H9 (cell line): ENCODE data around the gene TRAF7. TPM values are rescaled to one million over a fixed set of nuclear protein-coding genes. Genes with fewer than 3 reads are reported as not detected.
A peak's percentile ranks its signal among the peaks of the same experiment; 100 is the strongest.

Experiments
- DNase-seq: peaks from one replicate; pipeline ENCODE4 v3.0.0-alpha.2; 2017
- H2AFZ ChIP-seq: one replicate; pipeline ENCODE4 v1.6.1; 2013; ENCODE audit warnings: mild to moderate bottlenecking, low read length, control low read depth, moderate library complexity
- H2AK5ac ChIP-seq: 2 replicates; pipeline ENCODE4 v1.6.1; 2013; ENCODE audit warnings: low read length, control low read depth, mixed read lengths; ENCODE audit not compliant: insufficient read length
- H2BK120ac ChIP-seq: one replicate; pipeline ENCODE4 v1.6.1; 2013; ENCODE audit warnings: low read depth, mild to moderate bottlenecking, low read length, control low read depth, inconsistent platforms; ENCODE audit not compliant: poor library complexity, severe bottlenecking
- H2BK12ac ChIP-seq: 2 replicates; pipeline ENCODE4 v1.6.1; 2013; ENCODE audit warnings: low read length, control low read depth, mixed read lengths, low read depth; ENCODE audit not compliant: insufficient read length
- H2BK15ac ChIP-seq: 2 replicates; pipeline ENCODE4 v1.6.1; 2013; ENCODE audit warnings: low read depth, low read length, control low read depth
- H2BK20ac ChIP-seq: one replicate; pipeline ENCODE4 v1.6.1; 2013; ENCODE audit warnings: low read depth, mild to moderate bottlenecking, low read length, control low read depth, inconsistent platforms; ENCODE audit not compliant: poor library complexity, severe bottlenecking
- H2BK5ac ChIP-seq: 2 replicates; pipeline ENCODE4 v1.6.1; 2013; ENCODE audit warnings: low read length, control low read depth, mixed read lengths; ENCODE audit not compliant: insufficient read length
- H3K14ac ChIP-seq: 2 replicates; pipeline ENCODE4 v1.6.1; 2013; ENCODE audit warnings: low read length, control low read depth; ENCODE audit not compliant: insufficient read depth
- H3K18ac ChIP-seq: 2 replicates; pipeline ENCODE4 v1.6.1; 2013; ENCODE audit warnings: low read depth, mild to moderate bottlenecking, mixed read lengths, low read length, control low read depth; ENCODE audit not compliant: insufficient read length
- H3K23ac ChIP-seq: 2 replicates; pipeline ENCODE4 v1.6.1; 2013; ENCODE audit warnings: low read length, control low read depth, mixed read lengths, low read depth; ENCODE audit not compliant: insufficient read length
- H3K23me2 ChIP-seq: 2 replicates; pipeline ENCODE4 v1.6.1; 2013; ENCODE audit warnings: low read depth, mild to moderate bottlenecking, mixed read lengths, low read length, control low read depth; ENCODE audit not compliant: insufficient read length, poor library complexity, severe bottlenecking
- H3K27ac ChIP-seq: 2 replicates; pipeline ENCODE4 v1.5.1; 2013; ENCODE audit warnings: low read length, control low read depth, mixed read lengths, low read depth; ENCODE audit not compliant: insufficient read length
- H3K27me3 ChIP-seq: 2 replicates; pipeline ENCODE4 v1.6.1; 2013; ENCODE audit warnings: low read length, control low read depth, inconsistent platforms; ENCODE audit not compliant: insufficient read depth
- H3K4ac ChIP-seq: 2 replicates; pipeline ENCODE4 v1.6.1; 2013; ENCODE audit warnings: low read depth, mild to moderate bottlenecking, control low read depth, inconsistent platforms, low read length, moderate library complexity
- H3K4me1 ChIP-seq: 2 replicates; pipeline ENCODE4 v1.6.1; 2013; ENCODE audit warnings: low read length, control low read depth, inconsistent platforms; ENCODE audit not compliant: insufficient read depth
- H3K4me2 ChIP-seq: 2 replicates; pipeline ENCODE4 v1.6.1; 2013; ENCODE audit warnings: low read length, control low read depth, mixed read lengths; ENCODE audit not compliant: insufficient read length, insufficient read depth
- H3K56ac ChIP-seq: 2 replicates; pipeline ENCODE4 v1.6.1; 2013; ENCODE audit warnings: low read depth, mild to moderate bottlenecking, mixed read lengths, low read length, control low read depth; ENCODE audit not compliant: insufficient read length
- H3K79me1 ChIP-seq: 2 replicates; pipeline ENCODE4 v1.6.1; 2013; ENCODE audit warnings: low read depth, mild to moderate bottlenecking, moderate library complexity, low read length, control low read depth, inconsistent platforms; ENCODE audit not compliant: insufficient read depth, poor library complexity, severe bottlenecking
- H3K79me2 ChIP-seq: 2 replicates; pipeline ENCODE4 v1.6.1; 2013; ENCODE audit warnings: low read length, control low read depth, inconsistent platforms; ENCODE audit not compliant: insufficient read depth
- H3K9ac ChIP-seq: 2 replicates; pipeline ENCODE4 v1.6.1; 2013; ENCODE audit warnings: low read length, control low read depth, mixed read lengths; ENCODE audit not compliant: insufficient read length; ENCODE audit errors: extremely low read depth
- H3K9me3 ChIP-seq: one replicate; pipeline ENCODE4 v1.6.1; 2013; ENCODE audit warnings: low read depth, low read length, inconsistent platforms; ENCODE audit not compliant: control insufficient read depth
- H3T11ph ChIP-seq: one replicate; pipeline ENCODE4 v1.6.1; 2013; ENCODE audit warnings: mild to moderate bottlenecking, low read length, control low read depth, inconsistent platforms
- H4K20me1 ChIP-seq: one replicate; pipeline ENCODE4 v1.6.1; 2013; ENCODE audit not compliant: control insufficient read depth, insufficient read length, insufficient read depth
- H4K5ac ChIP-seq: 2 replicates; pipeline ENCODE4 v1.6.1; 2013; ENCODE audit warnings: low read depth, mild to moderate bottlenecking, mixed read lengths, low read length, control low read depth; ENCODE audit not compliant: insufficient read length
- H4K8ac ChIP-seq: replicated peaks from 2 replicates; pipeline ENCODE4 v1.6.1; 2013; ENCODE audit warnings: low read length, control low read depth, mixed read lengths, low read depth; ENCODE audit not compliant: insufficient read length
- H4K91ac ChIP-seq: 2 replicates; pipeline ENCODE4 v1.6.1; 2013; ENCODE audit warnings: low read depth, mild to moderate bottlenecking, moderate library complexity, mixed read lengths, low read length, control low read depth; ENCODE audit not compliant: insufficient read length
- H3K27ac Mint-ChIP-seq, 3 experiments: 2 replicates in 2 of 3; 3 replicates in 1 of 3; pipeline ENCODE4 v1.8.0; 2020 to 2021; ENCODE audit warnings: mixed read lengths in 3 of 3, mild to moderate bottlenecking in 1 of 3, moderate library complexity in 1 of 3
- H3K27me3 Mint-ChIP-seq: 2 replicates; pipeline ENCODE4 v1.8.0; 2021; ENCODE audit warnings: low read depth, mild to moderate bottlenecking, moderate library complexity, mixed read lengths
- H3K36me3 Mint-ChIP-seq, 3 experiments: 2 replicates in 2 of 3; 3 replicates in 1 of 3; pipeline ENCODE4 v1.8.0; 2020 to 2021; ENCODE audit warnings: low read depth in 3 of 3, mixed read lengths in 3 of 3; ENCODE audit not compliant: insufficient read depth in 1 of 3
- H3K4me1 Mint-ChIP-seq, 2 experiments: 2 replicates each; pipeline ENCODE4 v1.8.0; 2020; ENCODE audit warnings: mixed read lengths in 2 of 2
- H3K4me3 Mint-ChIP-seq, 2 experiments: 2 replicates in 1 of 2; 3 replicates in 1 of 2; pipeline ENCODE4 v1.8.0; 2020 to 2021; ENCODE audit warnings: mild to moderate bottlenecking in 2 of 2, mixed read lengths in 2 of 2, moderate library complexity in 1 of 2
- H3K9me3 Mint-ChIP-seq, 2 experiments: 2 replicates in 1 of 2; 3 replicates in 1 of 2; pipeline ENCODE4 v1.8.0; 2020; ENCODE audit warnings: mild to moderate bottlenecking in 2 of 2, mixed read lengths in 2 of 2, moderate library complexity in 1 of 2
- WGBS: extraction: QIAGEN DNeasy Blood & Tissue Kit; methylation state at CpG from one replicate; pipeline ENCODE4 v1.1.7; 2013; ENCODE audit warnings: missing lambda C conversion rate, low lambda C conversion rate, mixed read lengths; ENCODE audit not compliant: insufficient read length; ENCODE audit errors: extremely low coverage; 5-methylcytosine and 5-hydroxymethylcytosine counted together
- total RNA-seq: library from RNA; stranded (reverse); gene quantifications from 2 replicates; pipeline ENCODE4 v1.2.1, GENCODE V29; 2021
- TF ChIP-seq, protein P1 (sequence below): fragments of 200-600 bp; sonication (generic); conservative IDR thresholded peaks from 3 replicates; pipeline ENCODE4 v1.8.0; 2021; ENCODE audit warnings: antibody characterized with exemption, mild to moderate bottlenecking

Gene TRAF7
- total RNA-seq, 1 experiment from 2014 or later: 108 TPM

DNA sequence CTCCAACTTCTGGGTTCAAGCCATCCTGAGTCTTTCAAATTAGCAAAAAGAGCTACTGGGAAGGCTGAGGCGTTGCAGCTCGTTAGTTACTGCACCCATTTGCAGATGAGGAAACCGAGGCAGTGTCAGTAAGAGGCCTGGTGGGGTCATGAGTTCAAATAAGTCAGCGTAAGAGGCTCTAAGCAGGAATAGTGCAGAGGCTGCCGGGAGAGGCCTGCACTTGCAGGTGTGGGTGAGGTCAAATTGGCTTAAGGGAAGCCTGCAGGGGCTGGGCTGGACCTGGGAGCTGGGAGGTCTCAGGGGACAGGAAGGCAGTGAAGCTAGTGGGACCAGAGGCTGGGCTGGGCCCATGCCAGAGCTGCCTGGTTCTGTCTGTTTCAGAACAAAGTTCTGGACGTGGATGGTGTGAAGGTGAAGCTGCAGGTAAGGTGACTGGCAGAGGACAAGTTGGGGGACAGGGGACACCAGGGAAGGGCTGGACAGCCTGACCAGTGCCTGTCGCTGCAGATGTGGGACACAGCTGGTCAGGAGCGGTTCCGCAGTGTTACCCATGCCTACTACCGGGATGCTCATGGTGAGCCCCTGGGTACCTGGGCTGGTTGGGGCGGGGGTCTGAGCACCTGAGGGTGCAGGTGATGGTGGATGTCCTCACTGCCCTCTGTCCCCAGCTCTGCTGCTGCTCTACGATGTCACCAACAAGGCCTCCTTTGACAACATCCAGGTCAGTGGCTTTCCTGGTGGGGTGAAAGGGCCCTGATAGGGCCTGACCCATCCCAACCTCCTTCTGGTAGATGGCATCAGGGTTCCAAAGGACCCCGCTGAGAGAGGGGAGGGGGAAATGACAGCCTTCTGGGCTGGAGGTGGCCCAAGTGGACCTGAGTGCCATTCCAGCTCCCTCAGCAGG, 4.1 kb upstream of the TRAF7 start:
- peak overlapping the region in 2 of 3 experiments; percentile 82 to 96; a peak in 4 of 7 replicates for H3K27ac Mint-ChIP-seq
- H3K18ac ChIP-seq: no peak overlapping the region
- no peak overlapping the region for H2BK12ac ChIP-seq
- H4K5ac ChIP-seq: no peak overlapping the region
- H2AK5ac ChIP-seq: no peak overlapping the region
- H3K4me1 ChIP-seq: peaks cover 3% of the 10 kb centered on the region; the same call in 1 of the 2 replicates
- H3K36me3 Mint-ChIP-seq: peaks cover 28 to 43% (median 34%) of the 10 kb centered on the region in 3 experiments
- H3K4me3 Mint-ChIP-seq: peak overlapping the region; percentile 97
- no CpG with 5 or more reads among the region's 13 CpGs for WGBS
- no peak overlapping the region for H2BK20ac ChIP-seq
- no peak overlapping the region for H3K27ac ChIP-seq
- H3K79me1 ChIP-seq: no peaks in the 10 kb centered on the region
- TF ChIP-seq, protein P1, sequence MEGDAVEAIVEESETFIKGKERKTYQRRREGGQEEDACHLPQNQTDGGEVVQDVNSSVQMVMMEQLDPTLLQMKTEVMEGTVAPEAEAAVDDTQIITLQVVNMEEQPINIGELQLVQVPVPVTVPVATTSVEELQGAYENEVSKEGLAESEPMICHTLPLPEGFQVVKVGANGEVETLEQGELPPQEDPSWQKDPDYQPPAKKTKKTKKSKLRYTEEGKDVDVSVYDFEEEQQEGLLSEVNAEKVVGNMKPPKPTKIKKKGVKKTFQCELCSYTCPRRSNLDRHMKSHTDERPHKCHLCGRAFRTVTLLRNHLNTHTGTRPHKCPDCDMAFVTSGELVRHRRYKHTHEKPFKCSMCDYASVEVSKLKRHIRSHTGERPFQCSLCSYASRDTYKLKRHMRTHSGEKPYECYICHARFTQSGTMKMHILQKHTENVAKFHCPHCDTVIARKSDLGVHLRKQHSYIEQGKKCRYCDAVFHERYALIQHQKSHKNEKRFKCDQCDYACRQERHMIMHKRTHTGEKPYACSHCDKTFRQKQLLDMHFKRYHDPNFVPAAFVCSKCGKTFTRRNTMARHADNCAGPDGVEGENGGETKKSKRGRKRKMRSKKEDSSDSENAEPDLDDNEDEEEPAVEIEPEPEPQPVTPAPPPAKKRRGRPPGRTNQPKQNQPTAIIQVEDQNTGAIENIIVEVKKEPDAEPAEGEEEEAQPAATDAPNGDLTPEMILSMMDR: no peak
- no peak overlapping the region for H3K56ac ChIP-seq
- peaks cover 30% of the 10 kb centered on the region for H3K23me2 ChIP-seq
- no peaks in the 10 kb centered on the region for H4K20me1 ChIP-seq
- no peak overlapping the region for H3K23ac ChIP-seq
- no peak overlapping the region for H2AFZ ChIP-seq
- no peak overlapping the region for H3K14ac ChIP-seq
- no peak overlapping the region for H2BK15ac ChIP-seq
- no peaks in the 10 kb centered on the region for H3K27me3 ChIP-seq
- H3T11ph ChIP-seq: no peak overlapping the region
- peaks cover 5% of the 10 kb centered on the region for H3K27me3 Mint-ChIP-seq
- no peak overlapping the region for H4K91ac ChIP-seq
- no peak overlapping the region for H2BK120ac ChIP-seq
- no peaks in the 10 kb centered on the region for H3K9me3 ChIP-seq
- peak overlapping the region; percentile 56 for H3K4me2 ChIP-seq
- peaks cover 28 to 47% of the 10 kb centered on the region in 2 experiments for H3K4me1 Mint-ChIP-seq
- no peak overlapping the region for H2BK5ac ChIP-seq
- no peak overlapping the region for H4K8ac ChIP-seq
- peaks cover 17% of the 10 kb centered on the region; the same call in 1 of the 2 replicates for H3K79me2 ChIP-seq
- H3K4ac ChIP-seq: no peak overlapping the region
- peaks cover 0 to 9% of the 10 kb centered on the region in 2 experiments; a peak in 3 of 5 replicates for H3K9me3 Mint-ChIP-seq
- peak; percentile 77 for DNase-seq
- no peak overlapping the region for H3K9ac ChIP-seq
